HG02623 (cell line): ENCODE measurements around the gene PDGFC.

Experiments
- ATAC-seq: cut with Tn5 transposase; IDR thresholded peaks from one replicate; pipeline ENCODE4 v1.9.1; 2021; ENCODE audit warnings: moderate library complexity; ENCODE audit not compliant: unreplicated experiment

The PDGFC gene, protein sequence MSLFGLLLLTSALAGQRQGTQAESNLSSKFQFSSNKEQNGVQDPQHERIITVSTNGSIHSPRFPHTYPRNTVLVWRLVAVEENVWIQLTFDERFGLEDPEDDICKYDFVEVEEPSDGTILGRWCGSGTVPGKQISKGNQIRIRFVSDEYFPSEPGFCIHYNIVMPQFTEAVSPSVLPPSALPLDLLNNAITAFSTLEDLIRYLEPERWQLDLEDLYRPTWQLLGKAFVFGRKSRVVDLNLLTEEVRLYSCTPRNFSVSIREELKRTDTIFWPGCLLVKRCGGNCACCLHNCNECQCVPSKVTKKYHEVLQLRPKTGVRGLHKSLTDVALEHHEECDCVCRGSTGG

GRCh38 chr4:156971676-156972378 is at the start of gene PDGFC:
Gene PDGFC (minus strand): TSS chr4:156971799. CDS start chr4:156970903, 896 bp downstream.
- ATAC-seq = no peak

DNA sequence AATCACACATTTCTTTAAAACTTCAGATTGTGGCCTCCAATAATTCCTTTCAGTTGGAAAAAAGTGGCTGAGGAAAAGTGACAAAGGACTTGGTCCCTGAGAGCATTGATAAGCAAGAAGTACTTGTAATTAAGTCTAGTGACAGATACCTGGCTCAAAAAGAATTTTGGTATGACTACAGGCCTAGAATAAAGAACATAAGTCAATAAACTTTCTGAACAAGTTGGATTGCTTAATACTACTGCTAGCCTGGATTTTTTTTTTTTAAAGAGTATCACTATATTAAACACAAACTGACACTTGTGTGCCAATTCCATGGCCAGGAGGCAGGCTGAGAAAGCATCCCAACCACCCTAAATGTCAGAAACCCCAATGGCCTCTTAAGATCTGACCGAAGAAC is 49.3 kb upstream of the PDGFC start:
- ATAC-seq = no peak

GRCh38 chr4:157018920-157019490 is 47.4 kb upstream of the PDGFC start:
- ATAC-seq = no peak

DNA sequence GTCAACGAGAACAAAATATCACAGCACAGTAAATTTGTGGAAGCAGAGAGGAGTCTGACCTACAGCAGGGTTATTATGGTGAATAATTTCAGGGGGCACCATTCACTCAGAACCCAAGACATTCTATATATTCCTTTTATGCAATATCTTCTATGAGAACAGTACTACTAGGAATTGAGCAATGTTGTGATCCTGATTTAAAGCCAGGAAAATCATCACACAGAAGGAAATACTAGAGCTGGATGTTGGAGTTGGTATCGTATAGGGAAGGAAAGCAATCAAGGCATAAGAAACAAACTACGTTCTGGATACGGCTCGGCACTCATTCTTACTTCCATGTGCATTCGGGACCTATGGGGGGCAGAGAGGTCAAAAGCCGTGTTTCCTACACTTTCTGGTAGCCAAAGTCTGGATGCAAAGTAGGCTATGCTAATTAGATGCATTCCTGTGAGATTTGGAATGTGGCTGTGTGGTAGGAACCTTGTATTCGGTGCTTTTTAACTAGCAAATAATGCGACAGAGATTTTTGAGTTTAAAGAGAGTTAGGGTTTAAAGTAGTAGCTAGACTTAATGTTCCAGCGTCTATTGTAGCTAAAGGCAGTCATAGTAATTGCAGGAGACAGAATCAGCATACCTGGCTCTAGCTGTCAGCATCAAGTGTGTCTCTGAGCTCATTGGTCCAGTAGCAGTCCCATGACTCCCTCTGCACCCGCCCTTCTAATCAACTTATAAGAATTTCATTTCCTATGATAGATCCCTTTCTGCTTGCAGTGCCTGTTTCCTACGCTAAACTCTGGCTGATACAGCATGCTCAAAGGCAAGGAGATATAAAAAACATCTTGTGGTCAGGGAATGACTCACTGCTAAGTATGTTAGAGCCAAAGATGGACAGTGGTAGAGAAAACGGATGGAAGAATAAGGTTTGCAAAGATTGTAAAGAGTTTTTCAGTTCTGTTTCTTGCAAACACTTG is 43.3 kb upstream of the PDGFC start:
- no peak for ATAC-seq

DNA sequence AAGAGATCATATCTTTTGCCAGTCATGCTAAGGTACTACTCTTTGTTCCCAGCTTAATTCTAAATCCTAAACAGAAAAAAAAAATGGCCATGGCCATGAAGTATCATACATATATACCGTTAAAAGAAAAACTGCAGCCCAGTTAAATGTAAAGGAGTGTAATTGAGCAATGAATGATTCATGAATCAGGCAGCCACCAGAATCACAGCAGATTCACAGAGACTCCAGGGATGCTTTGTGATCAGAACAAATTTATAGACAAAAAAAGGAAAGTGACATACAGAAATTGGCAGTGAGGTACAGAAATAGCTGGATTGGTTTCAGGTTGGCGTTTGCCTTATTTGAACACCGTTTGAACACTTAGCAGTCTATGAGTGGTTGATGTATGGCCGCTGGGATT is 42.1 kb upstream of the PDGFC start:
- no peak for ATAC-seq

GRCh38 chr4:157012781-157013180 is 41.2 kb upstream of the PDGFC start:
- ATAC-seq = no peak

DNA sequence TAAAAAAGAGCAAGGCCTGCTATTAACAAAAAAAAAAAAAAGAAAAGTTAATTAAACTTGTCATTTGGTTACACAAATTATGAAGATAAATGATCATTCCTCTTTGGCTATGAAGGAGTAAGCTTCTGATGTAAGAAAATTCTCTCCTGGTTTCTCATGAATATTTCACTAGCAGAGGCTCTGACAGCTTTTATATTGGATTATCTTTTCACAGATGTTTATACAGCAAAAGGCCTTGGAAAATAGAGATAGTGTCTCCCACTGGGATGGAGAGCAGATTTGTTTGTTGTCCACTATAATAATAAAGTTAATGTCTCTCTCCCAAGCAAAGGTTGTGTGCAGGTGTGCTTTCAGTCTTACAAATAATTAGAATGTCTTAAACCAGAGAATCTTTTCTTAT is 40.7 kb upstream of the PDGFC start:
- no peak for ATAC-seq

DNA sequence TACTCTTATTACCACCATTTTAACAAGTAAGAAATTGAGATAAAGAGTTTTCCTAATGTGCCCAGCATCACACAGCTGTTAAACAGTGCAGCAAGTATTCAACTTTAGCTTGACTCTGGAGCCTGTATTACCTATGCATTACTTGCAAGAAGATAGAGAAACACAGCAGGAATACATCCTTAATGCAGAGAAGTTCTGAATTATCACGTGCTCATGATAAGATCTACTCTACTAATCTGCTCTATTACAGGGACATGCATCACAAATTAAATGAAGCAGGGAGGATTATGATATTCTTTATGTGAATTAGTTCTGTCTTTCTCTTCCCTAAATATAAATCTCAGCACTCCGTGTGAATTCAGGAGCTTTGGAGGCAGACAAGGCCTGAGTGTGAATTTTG is 39.0 kb upstream of the PDGFC start:
- ATAC-seq = no peak

- ATAC-seq = no peak
Measured at GRCh38 chr4:157005831-157006230, 34.2 kb upstream of the PDGFC start.

- ATAC-seq = no peak
Measured at GRCh38 chr4:157005193-157005592, 33.6 kb upstream of the PDGFC start.

DNA sequence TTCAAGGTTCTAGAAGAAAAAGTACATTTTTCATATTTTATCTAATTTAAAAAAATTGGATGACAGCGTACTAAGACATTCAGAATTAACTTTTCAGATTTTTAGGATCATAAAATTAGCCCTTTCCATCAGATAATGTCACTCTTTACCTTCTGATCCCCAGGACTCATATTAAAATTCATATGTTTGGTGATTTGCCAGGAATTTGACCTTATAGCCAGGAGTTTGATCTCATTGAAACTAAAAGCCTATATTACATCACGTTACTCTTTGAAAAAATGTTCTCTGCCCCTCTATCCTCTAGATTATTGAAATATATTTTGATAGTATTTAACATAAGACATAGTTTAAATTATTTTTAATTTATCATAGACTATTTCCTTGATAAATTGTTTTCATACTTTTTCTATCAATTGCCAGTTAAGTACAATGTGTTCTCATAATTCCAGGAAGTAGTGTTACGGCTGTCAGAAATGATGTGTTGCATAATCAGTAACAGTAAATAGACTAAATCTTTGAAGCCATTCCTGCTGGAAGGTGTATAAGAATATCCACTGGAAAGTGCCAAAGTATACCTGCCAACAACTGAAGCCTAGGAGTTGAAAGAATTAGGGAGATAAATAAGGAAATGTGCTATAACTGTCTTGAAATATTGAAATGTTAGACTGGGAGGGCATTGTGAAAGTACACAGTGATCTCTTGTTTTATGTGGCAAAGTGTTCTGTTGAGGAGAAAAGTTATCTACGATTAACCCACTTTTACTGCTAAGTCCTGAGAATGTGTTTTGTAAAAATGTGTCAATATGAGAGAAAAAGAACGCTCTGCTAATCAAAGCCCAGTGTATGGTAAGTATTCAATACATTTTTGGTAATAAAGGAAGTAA is 32.9 kb upstream of the PDGFC start:
- ATAC-seq = no peak

GRCh38 chr4:156999175-156999517 is 27.5 kb upstream of the PDGFC start:
- no peak for ATAC-seq

DNA sequence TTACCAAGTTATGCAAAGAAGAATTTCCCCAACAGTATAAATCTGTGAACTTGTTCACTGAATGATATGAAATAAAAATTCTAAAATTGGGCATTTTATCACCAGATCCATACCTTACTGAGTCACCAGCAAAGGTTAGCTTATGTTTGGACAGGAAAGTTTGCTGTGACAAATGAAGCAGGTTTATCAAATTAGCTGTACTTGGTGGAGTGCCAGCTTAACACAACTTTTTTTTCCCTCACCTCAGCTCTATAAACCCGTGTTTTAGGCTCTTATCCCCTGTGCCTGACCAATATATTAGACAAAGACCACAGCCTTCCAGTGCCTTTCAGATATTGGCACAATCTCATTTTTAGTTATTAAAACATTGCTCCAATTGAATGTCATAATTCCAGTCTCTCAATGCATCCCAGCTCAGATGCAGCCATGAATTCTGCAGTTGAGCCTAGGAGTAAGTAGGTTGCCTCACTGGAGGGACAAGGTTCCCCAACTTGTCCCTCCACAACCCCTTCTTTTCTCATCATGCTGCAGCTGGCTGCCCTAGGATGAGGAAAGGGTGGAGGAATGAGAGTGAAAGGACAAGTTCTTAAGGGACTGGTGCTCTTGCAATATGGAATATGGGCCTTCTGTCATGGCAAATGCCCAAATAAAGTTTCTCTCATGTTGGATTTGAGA is 27.0 kb upstream of the PDGFC start:
- no peak for ATAC-seq

- no peak for ATAC-seq
Measured at GRCh38 chr4:156992943-156993342, 21.3 kb upstream of the PDGFC start.

- ATAC-seq = no peak
Measured at GRCh38 chr4:156991161-156991560, 19.6 kb upstream of the PDGFC start.

- no peak for ATAC-seq
Measured at GRCh38 chr4:156983366-156983765, 11.8 kb upstream of the PDGFC start.

- no peak for ATAC-seq
Measured at GRCh38 chr4:156981262-156981769, 9.7 kb upstream of the PDGFC start.

DNA sequence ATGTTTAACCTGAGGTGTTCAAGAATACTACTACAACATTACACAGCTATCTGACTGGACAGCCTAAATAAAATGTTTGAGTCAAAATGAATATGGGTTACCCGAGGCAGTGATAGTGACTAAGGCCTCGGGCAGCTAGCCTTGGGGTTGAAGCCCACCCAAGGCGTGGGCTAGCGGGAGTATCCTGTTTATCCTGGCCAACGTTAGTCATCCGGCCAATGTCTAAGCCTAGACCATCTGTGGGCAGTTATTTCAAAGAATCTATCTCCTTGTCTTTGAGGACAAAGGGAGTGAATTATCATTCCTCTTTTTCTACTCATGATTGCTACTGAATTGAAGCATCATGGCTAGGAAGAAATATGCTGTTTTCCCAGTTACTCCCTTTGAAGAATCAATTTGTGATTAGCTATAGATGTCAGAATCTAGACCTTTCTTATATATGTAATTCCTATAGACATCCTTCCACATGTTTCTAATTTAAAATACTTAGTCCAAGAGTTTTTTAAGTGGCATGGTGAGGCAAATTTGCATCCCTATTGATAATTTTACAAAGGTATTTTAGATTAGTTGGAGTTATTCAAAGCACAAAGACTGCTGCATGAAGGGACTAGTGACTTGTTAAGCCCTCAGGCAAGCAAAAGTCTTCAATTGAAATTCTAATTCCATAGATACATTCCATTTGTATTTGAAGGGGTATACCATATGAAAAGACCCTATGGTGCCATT is 6.0 kb upstream of the PDGFC start:
- no peak for ATAC-seq

GRCh38 chr4:156976147-156976546 is 4.5 kb upstream of the PDGFC start:
- no peak for ATAC-seq
